ENCODE measurements around the gene PEX11B. TPM values are rescaled to one million over a fixed set of nuclear protein-coding genes. Genes with fewer than 3 reads are reported as not detected.

The PEX11B gene
- total and polyA plus RNA-seq, 2 donors (not counting 3 experiments of a cell fraction or from before 2014, with no cell fraction given) = 30.5 to 42.5 TPM

DNA sequence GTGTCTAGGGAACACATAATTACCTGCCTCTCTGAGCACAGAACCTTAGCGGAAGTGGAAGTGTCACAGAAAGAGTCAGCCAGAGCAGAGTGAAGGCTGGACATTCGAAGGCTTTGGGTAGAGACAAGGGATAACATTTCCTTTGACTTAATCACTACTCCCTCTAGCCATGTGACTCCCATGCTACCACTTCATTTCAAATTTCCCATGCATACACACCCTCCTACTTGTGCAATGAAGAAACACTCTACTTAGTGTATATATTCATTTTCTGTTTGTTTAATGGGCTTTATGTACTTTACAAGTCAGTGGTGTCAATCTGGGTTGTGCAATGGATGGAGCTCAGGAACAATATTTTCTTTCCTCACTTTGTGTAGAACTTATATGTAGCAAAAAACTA is 39.8 kb downstream of the PEX11B start:
- Histone ChIP-seq H3K79me2 (ENCODE audit: control insufficient read depth, insufficient read depth, low read length) (no peaks in the 10 kb centered on the region), H3K27me3 (ENCODE audit: control insufficient read depth in 2 of 2, insufficient read depth in 2 of 2, low read length in 2 of 2) (peaks cover 2 to 3% of the 10 kb centered on the region in 2 experiments), H4K20me1 (replicated peaks; ENCODE audit: control insufficient read depth, extremely low read depth, insufficient read depth, low read length) (no peaks in the 10 kb centered on the region), H3K4me1 (ENCODE audit: control insufficient read depth, extremely low read depth, insufficient read depth, low read length) (no peaks in the 10 kb centered on the region), H2AFZ (ENCODE audit: low read depth, low read length) (no peak overlapping the region), H3K4me3 (replicated peaks in 1 of 3; ENCODE audit: insufficient read depth in 1 of 3, low read depth in 1 of 3, low read length in 3 of 3) (no peak overlapping the region), H3K9me1 (replicated peaks; ENCODE audit: control insufficient read depth, extremely low read depth, insufficient read depth, low read length) (no peaks in the 10 kb centered on the region), H3K9me3 (replicated peaks; ENCODE audit: control insufficient read depth, insufficient read depth, low read length) (no peaks in the 10 kb centered on the region), H3K36me3 (ENCODE audit: control insufficient read depth in 2 of 2, extremely low read depth in 1 of 2, insufficient read depth in 2 of 2, low read length in 2 of 2) (no peaks in the 10 kb centered on the region), H3K4me2 (ENCODE audit: insufficient read depth, low read length) (no peak overlapping the region), H3K27ac (ENCODE audit: insufficient read depth, low read depth, low read length) (no peak overlapping the region), H3K9ac (replicated peaks; ENCODE audit: extremely low read depth, insufficient read depth, low read length) (no peak overlapping the region)
- TF ChIP-seq EZH2 (IDR thresholded peaks at IDR 0.05; ENCODE audit: borderline replicate concordance, low read depth, low read length, severe bottlenecking) = no peak
- TF ChIP-seq, protein P1, sequence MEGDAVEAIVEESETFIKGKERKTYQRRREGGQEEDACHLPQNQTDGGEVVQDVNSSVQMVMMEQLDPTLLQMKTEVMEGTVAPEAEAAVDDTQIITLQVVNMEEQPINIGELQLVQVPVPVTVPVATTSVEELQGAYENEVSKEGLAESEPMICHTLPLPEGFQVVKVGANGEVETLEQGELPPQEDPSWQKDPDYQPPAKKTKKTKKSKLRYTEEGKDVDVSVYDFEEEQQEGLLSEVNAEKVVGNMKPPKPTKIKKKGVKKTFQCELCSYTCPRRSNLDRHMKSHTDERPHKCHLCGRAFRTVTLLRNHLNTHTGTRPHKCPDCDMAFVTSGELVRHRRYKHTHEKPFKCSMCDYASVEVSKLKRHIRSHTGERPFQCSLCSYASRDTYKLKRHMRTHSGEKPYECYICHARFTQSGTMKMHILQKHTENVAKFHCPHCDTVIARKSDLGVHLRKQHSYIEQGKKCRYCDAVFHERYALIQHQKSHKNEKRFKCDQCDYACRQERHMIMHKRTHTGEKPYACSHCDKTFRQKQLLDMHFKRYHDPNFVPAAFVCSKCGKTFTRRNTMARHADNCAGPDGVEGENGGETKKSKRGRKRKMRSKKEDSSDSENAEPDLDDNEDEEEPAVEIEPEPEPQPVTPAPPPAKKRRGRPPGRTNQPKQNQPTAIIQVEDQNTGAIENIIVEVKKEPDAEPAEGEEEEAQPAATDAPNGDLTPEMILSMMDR (IDR thresholded peaks at IDR 0.05; ENCODE audit: extremely low read depth in 1 of 2, insufficient read depth in 1 of 2, low read depth in 1 of 2, low read length in 2 of 2) = no peak
- no peak for TF ChIP-seq POLR2A (IDR thresholded peaks at IDR 0.05; ENCODE audit: low read depth, low read length)
- TF ChIP-seq, protein P2, sequence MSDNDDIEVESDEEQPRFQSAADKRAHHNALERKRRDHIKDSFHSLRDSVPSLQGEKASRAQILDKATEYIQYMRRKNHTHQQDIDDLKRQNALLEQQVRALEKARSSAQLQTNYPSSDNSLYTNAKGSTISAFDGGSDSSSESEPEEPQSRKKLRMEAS (IDR thresholded peaks at IDR 0.05; ENCODE audit: insufficient read depth, insufficient read length) = no peak
- TF ChIP-seq POLR2AphosphoS5 (IDR thresholded peaks at IDR 0.05; ENCODE audit: insufficient read depth, low read depth, low read length) = no peak
- TF ChIP-seq MYC (IDR thresholded peaks at IDR 0.05; ENCODE audit: low read depth, low read length) = no peak
- TF ChIP-seq JUN (IDR thresholded peaks at IDR 0.05; ENCODE audit: borderline replicate concordance, insufficient read depth, insufficient read length, low read depth) = no peak
- no peak for TF ChIP-seq FOS (IDR thresholded peaks at IDR 0.05; ENCODE audit: borderline replicate concordance, insufficient read depth, low read length)
- no peak for TF ChIP-seq GATA2 (IDR thresholded peaks at IDR 0.05; ENCODE audit: insufficient read depth, insufficient read length, low read depth, low read length)
- intact Hi-C loops (cut with micrococcal nuclease) (no loop called here), dilution Hi-C loops (cut with MboI; ENCODE audit: extremely low pct_ligation_motif_present, low sequenced_read_pairs) (no loop called here)
- DNase-seq (ENCODE audit: low read depth, low spot score) = no peak
- ChIA-PET POLR2A (interaction anchor here (0.5 kb wide), 1 partner anchor 67 kb away, joined by 4 read pairs; no protein-coding TSS in a partner anchor), CTCF (interaction anchor here (1.0 to 3.6 kb wide), 6 partner anchors 9 to 33 kb away, joined by 3 to 16 read pairs (median 4); partner anchors contain the start of gene NUDT17)
- FAIRE-seq = no peak
- no TSS peak for BruUV-seq (replicated peaks)

All from endothelial cell of umbilical vein (primary cell).